Body of pancreas (tissue), 4 donors: ENCODE results near the gene TFIP11.

Experiments used
- CTCF ChIP-seq, 7 experiments: fragments of 450-650 bp in 4 of 7; fragments of 200-600 bp in 3 of 7; sonication (generic) in 3 of 7; IDR thresholded peaks; one replicate each; pipeline ENCODE4 v1.5.1; 2016 to 2019; ENCODE audit warnings: antibody characterized with exemption in 7 of 7
- POLR2A ChIP-seq, 3 donors: fragments of 450-650 bp; IDR thresholded peaks; one replicate each; pipeline ENCODE4 v1.6.1; 2016; ENCODE audit warnings: antibody characterized with exemption in 3 of 3, mild to moderate bottlenecking in 2 of 3

GRCh38 chr22:26555478-26555877 is 43.2 kb upstream of the TFIP11 start:
- TF ChIP-seq POLR2A (IDR thresholded peaks at IDR 0.05) (no peak), CTCF (IDR thresholded peaks at IDR 0.05) (no peak)
